GM12878 (cell line): ENCODE data around the gene PRPS2. TPM values are rescaled to one million over a fixed set of nuclear protein-coding genes. Genes with fewer than 3 reads are reported as not detected.

Source experiments
- ATAC-seq: fragments of 200-7000 bp; cut with Tn5 transposase; 3 replicates; pipeline ENCODE4 v1.9.1; 2020; ENCODE audit warnings: mild to moderate bottlenecking, moderate library complexity
- BruUV-seq: library from RNA; stranded (reverse); fragments of 400-500 nt; replicated peaks from 2 replicates; lab custom pipeline; 2021; lab: Mats Ljungman, UMichigan
- CTCF ChIA-PET: fragments of 300-600 bp; sonication (Branson Sonifier 250); formaldehyde crosslinking; extraction: SDS; loops from one replicate; lab custom pipeline; 2021; ENCODE audit warnings: inconsistent platforms; lab: Yijun Ruan, JAX
- POLR2A ChIA-PET: fragments of 350-600 bp; formaldehyde crosslinking; extraction: SDS; loops from one replicate; lab custom pipeline; 2021; ENCODE audit warnings: inconsistent platforms; lab: Charles Lee
- RAD21 ChIA-PET: fragments of 300-600 bp; sonication (Branson Sonifier 250); formaldehyde crosslinking; loops from one replicate; lab custom pipeline; 2023; ENCODE audit warnings: antibody characterized with exemption; ENCODE audit not compliant: unreplicated experiment; lab: Charles Lee
- SMC1A ChIA-PET: fragments of 300-600 bp; sonication (Branson Sonifier 250); formaldehyde crosslinking; loops from one replicate; lab custom pipeline; 2023; ENCODE audit not compliant: unreplicated experiment, uncharacterized antibody; lab: Charles Lee
- DNase-seq: peaks from one replicate; pipeline ENCODE4 v3.0.0-alpha.2; 2011; ENCODE audit warnings: low read depth, low spot score
- FAIRE-seq: peaks from 3 replicates; lab custom pipeline; 2011; peaks lifted over from hg19 to GRCh38; lab: Jason Lieb, UNC
- H2AFZ ChIP-seq: 2 replicates; pipeline ENCODE4 v1.6.0; 2011; ENCODE audit warnings: low read depth, low read length, control low read depth; ENCODE audit not compliant: control insufficient read depth
- H3K27ac ChIP-seq: 2 replicates; pipeline ENCODE4 v1.5.1; 2011; ENCODE audit warnings: control low read depth; ENCODE audit not compliant: control insufficient read depth, insufficient read depth
- H3K27me3 ChIP-seq, 2 experiments: replicated peaks in 1 of 2; 2 replicates each; pipeline versions ENCODE4 v1.6.0 to v1.6.1; 2011; ENCODE audit warnings: low read length in 1 of 2; ENCODE audit not compliant: control insufficient read depth in 2 of 2, insufficient read depth in 2 of 2
- H3K36me3 ChIP-seq, 2 experiments: 2 replicates each; pipeline ENCODE4 v1.5.1; 2011; ENCODE audit warnings: low read length in 1 of 2; ENCODE audit not compliant: control insufficient read depth in 2 of 2, insufficient read depth in 2 of 2
- H3K4me1 ChIP-seq: 2 replicates; pipeline ENCODE4 v1.6.1; 2011; ENCODE audit warnings: mild to moderate bottlenecking, low read length, moderate library complexity, mixed read lengths; ENCODE audit not compliant: control insufficient read depth, insufficient read depth
- H3K4me2 ChIP-seq: 2 replicates; pipeline ENCODE4 v1.6.0; 2011; ENCODE audit warnings: control low read depth; ENCODE audit not compliant: control insufficient read depth, insufficient read depth
- H3K4me3 ChIP-seq: fragments of 200-600 bp; sonication (generic); 2 replicates; pipeline ENCODE4 v1.5.1; 2016
- H3K79me2 ChIP-seq: 2 replicates; pipeline ENCODE4 v1.6.0; 2011; ENCODE audit warnings: low read length; ENCODE audit not compliant: control insufficient read depth, insufficient read depth
- H3K9ac ChIP-seq: 2 replicates; pipeline ENCODE4 v1.8.0; 2011; ENCODE audit warnings: low read length, control low read depth, mixed read lengths; ENCODE audit not compliant: control insufficient read depth, insufficient read depth
- H3K9me3 ChIP-seq: replicated peaks from 3 replicates; pipeline ENCODE4 v1.5.1; 2011; ENCODE audit warnings: mild to moderate bottlenecking, low read length; ENCODE audit not compliant: control insufficient read depth, insufficient read depth
- H4K20me1 ChIP-seq: 2 replicates; pipeline ENCODE4 v1.6.0; 2011; ENCODE audit not compliant: control insufficient read depth, insufficient read depth
- ATF2 ChIP-seq: IDR thresholded peaks from 2 replicates; pipeline ENCODE4 v1.6.1; 2012; ENCODE audit warnings: low read length, inconsistent platforms
- CBFB ChIP-seq: IDR thresholded peaks from 2 replicates; pipeline ENCODE4 v1.6.1; 2016; ENCODE audit warnings: antibody characterized with exemption, low read depth
- CREM ChIP-seq: IDR thresholded peaks from 2 replicates; pipeline ENCODE4 v1.6.1; 2014; ENCODE audit warnings: antibody characterized with exemption, low read depth
- EZH2 ChIP-seq: IDR thresholded peaks from 2 replicates; pipeline ENCODE4 v1.6.1; 2012; ENCODE audit warnings: low read depth, mild to moderate bottlenecking, control low read depth, inconsistent platforms, low read length, borderline replicate concordance; ENCODE audit not compliant: control insufficient read depth
- KLF5 ChIP-seq: fragments of 450-650 bp; IDR thresholded peaks from 2 replicates; pipeline ENCODE4 v1.6.1; 2014; ENCODE audit warnings: mild to moderate bottlenecking; ENCODE audit not compliant: partially characterized antibody
- MXI1 ChIP-seq: fragments of 150-350 bp; IDR thresholded peaks from 2 replicates; pipeline ENCODE4 v1.6.1; 2011; ENCODE audit warnings: low read depth, mild to moderate bottlenecking, inconsistent platforms, low read length, improper control_type of control experiment
- NRF1 ChIP-seq: conservative IDR thresholded peaks from 2 replicates; pipeline ENCODE4 v1.6.1; 2011; ENCODE audit warnings: mild to moderate bottlenecking, low read depth, low read length, improper control_type of control experiment
- ZBED1 ChIP-seq: IDR thresholded peaks from 2 replicates; pipeline ENCODE4 v1.6.1; 2016; ENCODE audit warnings: borderline replicate concordance
- ZSCAN29 ChIP-seq: fragments of 450-650 bp; IDR thresholded peaks from 2 replicates; pipeline ENCODE4 v1.6.1; 2017; ENCODE audit warnings: mild to moderate bottlenecking, moderate library complexity
- WGBS: methylation state at CpG from one replicate; pipeline ENCODE4 v1.1.6; 2016; ENCODE audit warnings: low lambda C conversion rate; ENCODE audit not compliant: insufficient replicate concordance, insufficient coverage; ENCODE audit errors: missing lambda C conversion rate; 5-methylcytosine and 5-hydroxymethylcytosine counted together
- in situ Hi-C: fragments of 300-500 bp; cut with MboI; formaldehyde crosslinking; loops from 9 replicates; pipeline ENCODE4 v1.14.3; 2018; ENCODE audit warnings: mixed read lengths
- intact Hi-C: fragments of 100-400 bp; cut with micrococcal nuclease; formaldehyde crosslinking; loops from one replicate; pipeline ENCODE4 v1.14.2; 2022; ENCODE audit not compliant: unreplicated experiment
- polyA plus RNA-seq, 11 experiments: library from polyadenylated mRNA; depleted of rRNA in 4 of 11; unstranded in 6 of 11; stranded (reverse) in 5 of 11; fragments of >200 nt; fragmentation: Nextera tagmentation in 4 of 11; fragmentation: Illumina TruSeq in 1 of 11; extraction: Ambion mirVana in 4 of 11; extraction: Trizol in 1 of 11; gene quantifications; 1 replicate in 1 of 11; 2 replicates in 10 of 11; pipeline versions ENCODE4 v1.2.1 to v1.2.3, GENCODE V29; 2011 to 2016; ENCODE audit warnings: inconsistent platforms in 2 of 11, missing spikeins in 2 of 11, low read depth in 1 of 11
- total RNA-seq, 4 experiments: library from RNA; depleted of rRNA in 3 of 4; stranded (reverse); fragments of >200 nt in 3 of 4; fragmentation: Illumina TruSeq in 1 of 4; extraction: Trizol in 1 of 4; gene quantifications; 2 replicates each; pipeline versions ENCODE4 v1.2.1 to v1.2.3, GENCODE V29; 2013 to 2021
- TF ChIP-seq, protein P1 (sequence below): fragments of 450-650 bp; IDR thresholded peaks from 2 replicates; pipeline ENCODE4 v1.6.1; 2017; ENCODE audit warnings: borderline replicate concordance

The PRPS2 gene
- total and polyA plus RNA-seq, 10 of the 15 experiments (the other 5 are each of a cell fraction or from before 2014, with no cell fraction given): 44.1 to 102 (median 58.2) TPM

DNA sequence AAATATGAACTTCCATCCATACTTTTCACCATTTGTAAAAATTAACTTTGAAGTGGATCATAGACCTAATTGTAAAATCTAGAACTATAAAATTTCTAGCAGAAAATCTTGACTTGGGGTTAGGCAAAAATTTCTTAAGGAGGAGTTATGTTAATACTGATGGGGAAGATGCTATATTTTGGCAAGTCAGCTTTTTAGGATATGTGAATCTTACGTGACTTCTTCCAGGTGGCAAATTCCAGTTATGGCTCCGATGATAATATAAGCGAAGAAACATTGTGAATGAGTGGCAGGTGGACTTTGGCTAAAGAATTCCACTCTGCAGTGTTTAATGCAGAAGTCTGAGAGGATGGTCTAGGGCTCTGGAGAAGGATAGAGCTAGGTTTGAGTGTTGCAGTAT is 1.5 kb downstream of the PRPS2 start:
- POLR2A ChIA-PET: interaction anchor here (0.6 to 0.7 kb wide), 2 partner anchors 12 to 653 kb away, joined by 3 read pairs; no protein-coding TSS in a partner anchor
- H3K79me2 ChIP-seq: peaks cover 25% of the 10 kb centered on the region
- no peaks in the 10 kb centered on the region for H3K27me3 ChIP-seq
- CTCF ChIA-PET: interaction anchor here (0.9 to 2.2 kb wide), 5 partner anchors 9 to 108 kb away, joined by 3 to 18 read pairs (median 8); no protein-coding TSS in a partner anchor
- no peaks in the 10 kb centered on the region; a peak in 1 of 4 replicates for H3K36me3 ChIP-seq
- RAD21 ChIA-PET: interaction anchor here (2.7 kb wide), 1 partner anchor 22 kb away, joined by 20 read pairs; no protein-coding TSS in a partner anchor
- 45% methylated on average over 3 of the region's 3 CpGs for WGBS
- SMC1A ChIA-PET: interaction anchor here (1.1 to 4.5 kb wide), 4 partner anchors 9 to 104 kb away, joined by 3 to 27 read pairs (median 4); no protein-coding TSS in a partner anchor
- H2AFZ ChIP-seq: no peak overlapping the region
- ATAC-seq: no peak
- DNase-seq: no peak
- no peak overlapping the region; the same call in 1 of the 2 replicates for H3K27ac ChIP-seq
- BruUV-seq: no TSS peak
- H3K4me3 ChIP-seq: peak overlapping the region; percentile 75; the same call in 1 of the 2 replicates
- H3K9ac ChIP-seq: no peak overlapping the region
- no peak for FAIRE-seq
- H3K4me1 ChIP-seq: no peaks in the 10 kb centered on the region
- no peak for TF ChIP-seq NRF1
- TF ChIP-seq CREM: no peak
- no peak for TF ChIP-seq ATF2
- no peak for TF ChIP-seq ZSCAN29
- no peak for TF ChIP-seq CBFB
- TF ChIP-seq, protein P1, sequence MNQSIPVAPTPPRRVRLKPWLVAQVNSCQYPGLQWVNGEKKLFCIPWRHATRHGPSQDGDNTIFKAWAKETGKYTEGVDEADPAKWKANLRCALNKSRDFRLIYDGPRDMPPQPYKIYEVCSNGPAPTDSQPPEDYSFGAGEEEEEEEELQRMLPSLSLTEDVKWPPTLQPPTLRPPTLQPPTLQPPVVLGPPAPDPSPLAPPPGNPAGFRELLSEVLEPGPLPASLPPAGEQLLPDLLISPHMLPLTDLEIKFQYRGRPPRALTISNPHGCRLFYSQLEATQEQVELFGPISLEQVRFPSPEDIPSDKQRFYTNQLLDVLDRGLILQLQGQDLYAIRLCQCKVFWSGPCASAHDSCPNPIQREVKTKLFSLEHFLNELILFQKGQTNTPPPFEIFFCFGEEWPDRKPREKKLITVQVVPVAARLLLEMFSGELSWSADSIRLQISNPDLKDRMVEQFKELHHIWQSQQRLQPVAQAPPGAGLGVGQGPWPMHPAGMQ: no peak
- no peak for TF ChIP-seq MXI1
- no peak for TF ChIP-seq EZH2
- TF ChIP-seq ZBED1: no peak
- no peak for TF ChIP-seq KLF5
- in situ Hi-C loops (no loop called here), intact Hi-C loops (loop anchor here (2.0 kb wide), 1 partner anchor 50 kb away; no protein-coding TSS in a partner anchor)
- no peaks in the 10 kb centered on the region; the same call in 2 of the 3 replicates for H3K9me3 ChIP-seq
- H3K4me2 ChIP-seq: peak overlapping the region; percentile 59; the same call in 1 of the 2 replicates
- no peaks in the 10 kb centered on the region for H4K20me1 ChIP-seq
